Measurements from ENCODE around the gene POLDIP2.
A peak's percentile ranks its signal among the peaks of the same experiment; 100 is the strongest.

POLDIP2 gene

GRCh38 chr17:28357061-28357900, at the start of gene POLDIP2:
Gene POLDIP2, minus strand, starts transcription at chr17:28357527. Its CDS starts 79 bp downstream, at chr17:28357448.
- peak; percentile 97 to 99 (median 98) for DNase-seq

- no peak for DNase-seq
These were observed 49.1 kb upstream of the POLDIP2 start for GRCh38 chr17:28406473-28406814.

- DNase-seq = peak; percentile 39 to 69 (median 59)
These were observed 48.5 kb upstream of the POLDIP2 start, which contains the start of gene SLC46A1 for GRCh38 chr17:28405632-28406472. Gene SLC46A1, minus strand, starts transcription at chr17:28406212. Its CDS starts 98 bp downstream, at chr17:28406114.

- no peak for DNase-seq
These were observed 47.7 kb upstream of the POLDIP2 start for GRCh38 chr17:28404812-28405570.

GRCh38 chr17:28404461-28404811, 47.1 kb upstream of the POLDIP2 start:
- DNase-seq = no peak

GRCh38 chr17:28404007-28404406, 46.7 kb upstream of the POLDIP2 start:
- DNase-seq = peak in 2 of 3 donors; percentile 27 to 35

- DNase-seq = no peak
These were observed 45.5 kb upstream of the POLDIP2 start for GRCh38 chr17:28402844-28403243.

- DNase-seq = no peak
These were observed 44.9 kb upstream of the POLDIP2 start for GRCh38 chr17:28402224-28402630.

GRCh38 chr17:28399808-28400207, 42.5 kb upstream of the POLDIP2 start:
- no peak for DNase-seq

- DNase-seq = peak; percentile 31 to 58 (median 45)
These were observed 41.1 kb upstream of the POLDIP2 start for GRCh38 chr17:28398280-28398981.

- no peak for DNase-seq
These were observed 40.5 kb upstream of the POLDIP2 start for GRCh38 chr17:28397687-28398279.

GRCh38 chr17:28397275-28397674, 39.9 kb upstream of the POLDIP2 start:
- no peak for DNase-seq

- DNase-seq = peak in 1 of 3 donors; percentile 25
These were observed 39.4 kb upstream of the POLDIP2 start for GRCh38 chr17:28396635-28397239.

GRCh38 chr17:28395968-28396367, 38.6 kb upstream of the POLDIP2 start:
- no peak for DNase-seq

- no peak for DNase-seq
These were observed 38.1 kb upstream of the POLDIP2 start for GRCh38 chr17:28395426-28395825.

- peak in 1 of 3 donors; percentile 32 for DNase-seq
These were observed 37.2 kb upstream of the POLDIP2 start for GRCh38 chr17:28394337-28395116.

GRCh38 chr17:28392491-28392890, 35.2 kb upstream of the POLDIP2 start:
- DNase-seq = no peak

- DNase-seq = no peak
These were observed 34.1 kb upstream of the POLDIP2 start for GRCh38 chr17:28391401-28391800.

- no peak for DNase-seq
These were observed 33.7 kb upstream of the POLDIP2 start for GRCh38 chr17:28390984-28391383.

GRCh38 chr17:28390563-28390962, 33.2 kb upstream of the POLDIP2 start:
- no peak for DNase-seq

GRCh38 chr17:28390141-28390540, 32.8 kb upstream of the POLDIP2 start:
- no peak for DNase-seq

Data from suppressor macrophage treated with lipopolysaccharide for 1 hour (primary cell).